ENCODE results near the gene PATJ. TPM values are rescaled to one million over a fixed set of nuclear protein-coding genes. Genes with fewer than 3 reads are reported as not detected.

PATJ gene
- total RNA-seq, 1 donor from 2014 or later, result 56.2 TPM

DNA sequence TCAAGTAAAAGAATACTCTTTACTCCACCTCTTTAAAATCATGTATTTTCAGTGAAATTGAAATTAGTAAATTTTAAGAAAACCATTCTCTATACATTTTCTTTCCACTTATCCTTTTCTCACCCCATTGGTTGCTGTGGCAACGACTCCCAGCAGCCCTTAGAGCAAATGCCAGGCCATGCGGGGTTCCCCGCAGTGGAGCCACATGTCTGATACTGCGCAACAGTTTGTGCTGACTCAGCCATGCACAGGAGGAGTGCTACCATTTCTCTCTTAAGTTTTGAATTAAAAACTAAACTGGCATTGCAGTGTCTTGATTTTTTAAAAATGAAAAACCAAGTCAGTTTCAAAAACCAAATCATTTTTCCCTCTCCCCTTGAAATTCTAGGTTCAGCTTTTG is 238.3 kb downstream of the PATJ start:
- Histone ChIP-seq H3K27ac (no peak overlapping the region), H3K36me3 (no peaks in the 10 kb centered on the region), H3K4me1 (no peaks in the 10 kb centered on the region), H3K4me3 (no peak overlapping the region), H3K27me3 (no peaks in the 10 kb centered on the region), H3K9me3 (no peaks in the 10 kb centered on the region)
- ATAC-seq (no peak), DNase-seq (no peak)
- intact Hi-C loops (cut with DNase I), result no loop called here
- TF ChIP-seq, protein P1, sequence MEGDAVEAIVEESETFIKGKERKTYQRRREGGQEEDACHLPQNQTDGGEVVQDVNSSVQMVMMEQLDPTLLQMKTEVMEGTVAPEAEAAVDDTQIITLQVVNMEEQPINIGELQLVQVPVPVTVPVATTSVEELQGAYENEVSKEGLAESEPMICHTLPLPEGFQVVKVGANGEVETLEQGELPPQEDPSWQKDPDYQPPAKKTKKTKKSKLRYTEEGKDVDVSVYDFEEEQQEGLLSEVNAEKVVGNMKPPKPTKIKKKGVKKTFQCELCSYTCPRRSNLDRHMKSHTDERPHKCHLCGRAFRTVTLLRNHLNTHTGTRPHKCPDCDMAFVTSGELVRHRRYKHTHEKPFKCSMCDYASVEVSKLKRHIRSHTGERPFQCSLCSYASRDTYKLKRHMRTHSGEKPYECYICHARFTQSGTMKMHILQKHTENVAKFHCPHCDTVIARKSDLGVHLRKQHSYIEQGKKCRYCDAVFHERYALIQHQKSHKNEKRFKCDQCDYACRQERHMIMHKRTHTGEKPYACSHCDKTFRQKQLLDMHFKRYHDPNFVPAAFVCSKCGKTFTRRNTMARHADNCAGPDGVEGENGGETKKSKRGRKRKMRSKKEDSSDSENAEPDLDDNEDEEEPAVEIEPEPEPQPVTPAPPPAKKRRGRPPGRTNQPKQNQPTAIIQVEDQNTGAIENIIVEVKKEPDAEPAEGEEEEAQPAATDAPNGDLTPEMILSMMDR (IDR thresholded peaks at IDR 0.05), result no peak

DNA sequence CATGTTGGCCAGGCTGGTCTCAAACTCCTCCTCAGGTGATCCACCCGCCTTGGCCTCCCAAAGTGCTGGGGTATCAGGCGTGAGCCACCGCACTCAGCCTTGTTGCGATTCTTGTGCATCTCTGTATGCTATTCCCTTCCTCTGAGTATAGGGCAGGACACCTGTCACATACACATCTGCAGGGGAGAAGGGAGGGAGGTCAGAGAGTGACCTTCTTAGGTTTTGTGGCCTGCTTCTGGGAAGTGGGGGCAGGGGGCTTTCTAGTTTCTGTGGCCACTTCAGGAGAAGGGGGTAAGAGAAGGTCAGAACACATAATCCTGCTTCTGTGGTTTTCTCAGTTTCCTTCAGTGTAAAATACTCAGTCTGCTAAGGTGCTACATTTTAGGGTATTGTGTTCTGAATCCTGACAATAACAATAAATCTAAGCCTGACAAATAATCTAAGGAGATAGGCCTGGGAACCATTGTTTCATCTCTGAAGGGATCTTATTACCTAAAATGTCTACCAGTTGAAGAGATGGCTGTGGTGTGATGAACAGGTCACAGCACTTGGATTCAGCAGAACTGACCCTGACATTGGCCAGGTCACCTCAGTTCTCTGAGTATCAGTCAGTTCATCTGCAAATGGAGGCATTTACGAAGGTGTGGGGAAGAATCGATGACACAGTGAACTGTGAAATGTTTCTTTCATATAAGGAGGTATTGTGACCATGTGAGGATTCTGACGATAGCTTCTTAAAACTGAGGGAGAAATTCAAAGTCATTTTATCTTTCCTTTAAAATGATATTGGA is 239.8 kb downstream of the PATJ start:
- H3K27ac ChIP-seq, result no peak overlapping the region
- TF ChIP-seq, protein P1 (IDR thresholded peaks at IDR 0.05), result no peak
- no peaks in the 10 kb centered on the region for H3K36me3 ChIP-seq
- no peaks in the 10 kb centered on the region for H3K4me1 ChIP-seq
- DNase-seq (no peak), ATAC-seq (no peak)
- H3K4me3 ChIP-seq, result no peak overlapping the region
- intact Hi-C loops (cut with DNase I), result no loop called here
- H3K27me3 ChIP-seq, result no peaks in the 10 kb centered on the region
- no peaks in the 10 kb centered on the region for H3K9me3 ChIP-seq

DNA sequence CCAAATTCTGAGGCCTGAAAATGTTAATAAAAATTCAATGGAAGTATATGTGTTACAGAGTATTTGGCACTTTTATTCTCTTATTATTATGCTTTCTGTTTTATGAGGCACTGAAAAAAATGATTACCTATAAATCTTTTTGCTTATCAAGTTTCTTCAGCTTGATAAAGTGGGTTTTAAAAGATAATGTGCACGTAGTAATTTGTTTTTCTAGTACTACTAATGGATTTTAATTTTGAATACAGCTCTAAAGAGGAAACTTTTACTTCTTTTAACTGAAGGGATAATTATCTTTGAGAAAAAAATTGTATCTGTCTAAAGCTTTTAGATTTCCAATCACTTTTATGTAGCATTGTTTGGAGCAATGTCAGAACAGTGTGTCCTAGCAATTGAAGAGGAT is 241.0 kb downstream of the PATJ start:
- TF ChIP-seq, protein P1 (IDR thresholded peaks at IDR 0.05), result no peak
- Histone ChIP-seq H3K27ac (no peak overlapping the region), H3K4me3 (no peak overlapping the region), H3K4me1 (no peaks in the 10 kb centered on the region), H3K9me3 (no peaks in the 10 kb centered on the region), H3K27me3 (no peaks in the 10 kb centered on the region), H3K36me3 (no peaks in the 10 kb centered on the region)
- DNase-seq, result no peak
- ATAC-seq, result no peak
- intact Hi-C loops (cut with DNase I), result no loop called here

DNA sequence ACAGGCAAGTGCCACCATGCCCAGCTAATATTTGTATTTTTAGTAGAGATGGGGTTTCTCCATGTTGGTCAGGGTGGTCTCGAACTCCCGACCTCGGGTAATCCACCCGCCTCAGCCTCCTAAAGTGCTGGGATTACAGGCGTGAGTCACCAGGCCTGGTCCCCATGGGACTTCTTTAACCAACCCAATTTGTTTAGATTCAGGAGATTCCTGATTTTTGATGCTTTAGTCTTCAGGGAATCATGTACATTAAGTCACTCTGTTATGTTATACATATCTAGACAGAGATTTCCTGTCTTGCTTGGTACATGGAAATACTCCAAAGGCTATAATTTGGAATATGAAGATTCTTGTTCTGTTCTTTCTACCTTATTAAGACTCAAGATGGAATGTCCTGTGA is 250.0 kb downstream of the PATJ start:
- H3K4me3 ChIP-seq, result no peak overlapping the region
- no peaks in the 10 kb centered on the region for H3K4me1 ChIP-seq
- no peaks in the 10 kb centered on the region for H3K27me3 ChIP-seq
- no peaks in the 10 kb centered on the region for H3K9me3 ChIP-seq
- no peak for DNase-seq
- no peak overlapping the region for H3K27ac ChIP-seq
- ATAC-seq, result no peak
- TF ChIP-seq, protein P1 (IDR thresholded peaks at IDR 0.05), result no peak
- intact Hi-C loops (cut with DNase I), result no loop called here
- H3K36me3 ChIP-seq, result peaks cover 3% of the 10 kb centered on the region

DNA sequence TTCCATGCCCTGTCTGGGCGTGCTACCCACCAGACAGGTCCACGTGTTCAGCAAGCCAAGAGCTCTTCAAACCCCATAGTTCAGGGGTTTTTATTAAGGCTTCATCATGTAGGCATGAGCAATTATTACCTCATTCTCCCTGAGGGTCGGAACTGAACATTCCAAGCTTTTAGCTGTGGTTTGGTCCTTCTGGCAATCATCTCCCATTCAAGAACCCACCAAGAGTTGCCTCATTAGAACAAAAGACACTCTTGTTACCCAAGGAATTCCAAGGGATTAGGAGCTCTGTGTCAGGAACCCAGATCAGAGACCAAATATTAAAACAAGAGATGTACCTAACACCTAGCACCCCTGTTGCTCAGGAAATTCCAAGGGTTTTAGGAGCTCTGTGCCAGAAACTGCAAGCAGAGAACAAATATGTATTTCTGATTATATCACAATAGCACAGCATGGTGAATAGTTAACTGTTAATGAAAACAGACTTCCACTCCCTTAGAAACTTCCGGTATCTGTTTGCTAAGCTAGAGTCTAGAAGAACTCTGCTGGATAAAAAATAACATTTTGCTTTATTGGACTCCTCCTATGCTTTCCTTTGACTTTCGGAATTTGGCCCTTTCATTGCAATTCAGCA is 251.2 kb downstream of the PATJ start:
- TF ChIP-seq, protein P1 (IDR thresholded peaks at IDR 0.05), result no peak
- Histone ChIP-seq H3K27me3 (no peaks in the 10 kb centered on the region), H3K9me3 (no peaks in the 10 kb centered on the region), H3K4me1 (no peaks in the 10 kb centered on the region), H3K36me3 (peaks cover 3% of the 10 kb centered on the region), H3K27ac (no peak overlapping the region), H3K4me3 (no peak overlapping the region)
- DNase-seq (no peak), ATAC-seq (no peak)
- intact Hi-C loops (cut with DNase I), result no loop called here

Measured in upper lobe of right lung (tissue), 1 donor.